Epithelial cell of esophagus (primary cell): Measurements from ENCODE around the gene CAMK2B.

Experiments
- DNase-seq: peaks from one replicate; pipeline ENCODE4 v3.0.0; 2010; ENCODE audit warnings: low read depth
- H3K4me3 ChIP-seq: 2 replicates; pipeline ENCODE4 v1.5.1; 2011; ENCODE audit warnings: mild to moderate bottlenecking, low read length, control low read depth
- CTCF ChIP-seq: IDR thresholded peaks from 2 replicates; pipeline ENCODE4 v1.5.1; 2011; ENCODE audit warnings: low read depth, mild to moderate bottlenecking, low read length, control low read depth, inconsistent platforms; ENCODE audit not compliant: insufficient read depth; ENCODE audit errors: missing control alignments

CAMK2B gene

GRCh38 chr7:44320141-44320540 lies 5.3 kb downstream of the CAMK2B start:
- TF ChIP-seq CTCF: no peak
- DNase-seq: no peak
- H3K4me3 ChIP-seq: no peak overlapping the region

- TF ChIP-seq CTCF: no peak
- no peak for DNase-seq
- H3K4me3 ChIP-seq: no peak overlapping the region
These were observed 7.1 kb downstream of the CAMK2B start for GRCh38 chr7:44318332-44318731.

DNA sequence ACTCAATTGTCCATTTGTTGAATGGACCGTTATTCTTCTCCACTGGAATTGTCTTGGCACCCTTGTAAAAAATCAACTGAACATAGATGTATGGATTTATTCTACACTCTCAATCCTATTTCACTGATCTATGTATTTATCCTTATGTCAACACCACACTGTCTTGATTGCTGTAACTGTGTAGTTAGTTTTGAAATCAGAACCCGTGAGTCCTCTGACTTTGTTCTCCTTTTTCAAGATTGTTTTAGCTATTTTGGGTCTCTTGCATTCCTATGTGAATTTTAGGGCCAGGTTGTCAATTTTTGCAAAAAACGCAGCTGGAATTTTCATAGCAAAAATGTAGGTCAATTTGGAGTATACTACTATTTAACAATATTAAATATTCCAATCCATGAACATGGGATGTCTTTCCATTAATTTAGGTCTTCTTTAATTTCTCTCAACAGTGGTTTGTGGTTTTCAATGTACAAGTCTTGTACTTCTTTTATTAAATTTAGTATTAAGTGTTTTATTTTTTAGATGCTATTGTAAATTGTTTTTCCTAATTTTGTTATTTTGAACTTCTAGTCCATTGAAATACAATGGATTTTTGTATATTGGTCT lies 10.0 kb downstream of the CAMK2B start:
- DNase-seq: no peak
- TF ChIP-seq CTCF: no peak
- no peak overlapping the region for H3K4me3 ChIP-seq

- no peak overlapping the region for H3K4me3 ChIP-seq
- TF ChIP-seq CTCF: no peak
- DNase-seq: no peak
These were observed 11.8 kb downstream of the CAMK2B start for GRCh38 chr7:44313621-44314031.

DNA sequence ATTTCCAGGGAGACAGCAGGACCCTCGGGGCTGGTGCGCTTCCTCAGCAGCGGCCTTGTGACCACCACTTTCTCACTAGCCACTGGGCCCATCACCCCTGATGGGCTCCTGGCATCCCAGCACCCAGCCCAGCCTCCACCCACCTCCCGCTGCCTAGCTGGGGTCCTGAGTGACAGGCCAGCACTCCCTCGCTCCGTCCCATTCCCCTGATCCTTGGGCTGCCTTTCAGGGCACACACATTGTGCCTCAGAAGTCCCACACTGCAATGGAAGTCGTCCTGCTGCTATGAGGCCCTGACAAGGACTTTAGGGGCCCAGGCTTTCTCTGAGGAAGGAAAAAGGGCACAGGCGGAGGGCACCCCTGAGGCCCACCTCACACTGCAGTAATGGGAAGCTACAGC lies 12.4 kb downstream of the CAMK2B start:
- no peak for DNase-seq
- TF ChIP-seq CTCF: no peak
- no peak overlapping the region for H3K4me3 ChIP-seq

GRCh38 chr7:44311561-44312495 lies 13.6 kb downstream of the CAMK2B start:
- DNase-seq: no peak
- no peak overlapping the region for H3K4me3 ChIP-seq
- TF ChIP-seq CTCF: no peak
